Left forelimb (tissue), 1 donor: ENCODE results near the gene PRKD2.

ENCODE experiments used
- DNase-seq: peaks from one replicate; pipeline ENCODE4 v3.0.0-alpha.2; 2018; ENCODE audit warnings: low spot score

Gene PRKD2

DNA sequence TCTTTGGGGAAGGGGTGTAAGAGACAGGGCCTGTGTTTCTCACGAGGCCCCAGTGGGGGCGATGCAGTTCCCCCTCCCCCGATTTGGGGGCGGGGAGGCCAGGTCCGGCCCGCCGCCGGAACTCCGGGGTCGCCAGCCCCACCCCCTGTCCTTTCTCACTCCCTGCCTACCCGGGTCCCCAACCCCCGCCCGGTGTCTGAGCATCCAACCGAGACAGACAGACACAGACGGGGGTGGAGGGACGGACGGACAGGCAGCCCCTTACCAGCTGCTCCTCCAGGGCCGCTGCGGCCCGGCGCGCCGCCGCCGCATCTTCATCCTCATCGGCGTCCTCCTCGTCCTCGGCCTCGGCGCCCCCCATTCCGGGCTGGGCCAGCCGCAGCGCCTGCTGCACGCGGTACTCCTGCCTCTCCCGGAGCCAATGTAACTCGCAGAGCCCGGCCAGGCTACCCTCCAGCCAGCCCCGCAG, 56.3 kb downstream of the PRKD2 start:
- DNase-seq = no peak

DNA sequence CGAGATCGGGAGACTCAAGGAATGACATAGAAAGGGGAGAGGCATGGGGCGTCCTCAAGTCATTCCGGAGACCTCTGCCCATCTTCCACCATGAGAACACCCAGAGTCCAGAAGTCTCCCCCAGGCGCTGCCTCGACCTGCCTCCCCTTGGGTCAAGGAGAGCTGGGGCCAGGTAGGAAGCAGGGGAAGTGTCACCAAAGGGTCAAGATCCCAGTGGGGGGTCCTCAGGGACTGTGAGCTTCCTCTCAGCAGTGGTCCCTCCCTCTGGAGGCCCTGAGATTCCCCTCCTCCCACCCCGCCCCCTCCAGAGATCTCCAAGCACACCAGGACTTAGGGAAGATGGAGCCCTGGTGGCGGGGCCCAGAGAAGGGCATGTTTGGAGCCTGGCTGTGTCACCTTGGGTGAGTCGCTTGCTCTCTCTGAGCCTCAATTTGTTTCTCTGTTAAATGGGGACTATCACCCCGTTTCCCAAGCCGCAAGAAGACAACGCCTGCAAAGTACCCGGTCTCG, 56.9 kb downstream of the PRKD2 start:
- no peak for DNase-seq

GRCh38 chr19:46659151-46660007, 57.5 kb downstream of the PRKD2 start:
- peak; percentile 79 for DNase-seq

DNA sequence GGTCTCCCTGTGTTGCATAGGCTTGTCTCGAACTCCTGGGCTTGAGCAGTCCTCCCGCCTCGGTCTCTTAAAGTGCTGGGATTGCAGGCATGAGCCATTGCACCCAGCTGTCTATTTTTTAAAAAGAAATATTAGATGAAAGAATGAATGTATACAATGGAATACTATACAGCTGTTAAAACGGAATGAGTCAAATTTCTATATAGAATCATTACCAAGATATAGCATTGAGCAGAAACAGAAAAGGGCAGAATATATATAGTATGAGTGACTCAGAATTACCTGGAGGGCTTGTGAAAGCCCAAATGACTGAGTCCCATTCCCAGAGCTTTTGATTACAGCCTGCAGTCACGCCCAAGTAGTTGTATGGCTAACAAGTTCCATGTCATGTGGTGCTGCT, 60.4 kb downstream of the PRKD2 start:
- no peak for DNase-seq

- DNase-seq = no peak
These were observed 62.2 kb downstream of the PRKD2 start for GRCh38 chr19:46654621-46655152.

DNA sequence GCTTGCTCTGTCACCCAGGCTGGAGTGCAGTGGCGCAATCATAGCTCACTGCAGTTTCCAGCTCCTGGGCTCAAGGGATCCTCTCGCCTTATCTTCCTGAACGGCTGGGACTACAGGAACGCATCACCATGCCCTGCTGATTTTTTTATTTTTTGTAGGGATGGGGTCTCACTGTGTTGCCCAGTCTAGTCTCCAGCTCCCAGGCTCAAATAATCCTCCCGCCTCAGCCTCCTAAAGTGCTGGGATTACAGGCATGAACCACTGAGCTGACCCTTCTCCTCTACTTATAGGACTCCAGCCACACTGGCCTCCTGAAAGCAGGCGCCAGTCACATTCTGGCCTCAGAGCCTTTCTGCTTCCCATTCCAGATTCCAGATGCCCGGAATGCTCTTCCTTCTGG, 66.5 kb downstream of the PRKD2 start:
- no peak for DNase-seq

- DNase-seq = no peak
These were observed 67.7 kb downstream of the PRKD2 start for GRCh38 chr19:46648961-46649960.

- no peak for DNase-seq
These were observed 68.6 kb downstream of the PRKD2 start for GRCh38 chr19:46648060-46648960.

- no peak for DNase-seq
These were observed 70.5 kb downstream of the PRKD2 start for GRCh38 chr19:46646402-46646801.

DNA sequence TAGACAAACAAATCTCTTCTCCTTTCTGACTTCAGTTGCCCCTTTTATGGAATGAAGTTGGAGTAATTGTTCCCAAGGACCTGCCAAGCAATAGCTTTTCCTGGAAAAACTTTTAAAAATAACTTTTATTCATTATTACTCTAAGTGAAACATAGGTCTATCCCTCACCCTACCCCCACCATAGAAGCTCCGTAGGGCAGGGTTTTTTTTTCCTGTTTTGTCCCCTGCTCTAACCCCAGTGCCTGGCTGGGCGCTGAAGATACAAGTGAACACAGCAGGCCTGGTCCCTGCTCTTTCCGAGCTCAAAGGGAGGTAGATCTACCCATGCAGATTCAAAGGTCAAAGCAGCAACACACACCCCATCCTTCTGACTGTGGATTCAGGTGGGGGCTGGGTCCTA, 72.2 kb downstream of the PRKD2 start:
- DNase-seq = no peak

- no peak for DNase-seq
These were observed 76.3 kb downstream of the PRKD2 start for GRCh38 chr19:46640656-46641055.

DNA sequence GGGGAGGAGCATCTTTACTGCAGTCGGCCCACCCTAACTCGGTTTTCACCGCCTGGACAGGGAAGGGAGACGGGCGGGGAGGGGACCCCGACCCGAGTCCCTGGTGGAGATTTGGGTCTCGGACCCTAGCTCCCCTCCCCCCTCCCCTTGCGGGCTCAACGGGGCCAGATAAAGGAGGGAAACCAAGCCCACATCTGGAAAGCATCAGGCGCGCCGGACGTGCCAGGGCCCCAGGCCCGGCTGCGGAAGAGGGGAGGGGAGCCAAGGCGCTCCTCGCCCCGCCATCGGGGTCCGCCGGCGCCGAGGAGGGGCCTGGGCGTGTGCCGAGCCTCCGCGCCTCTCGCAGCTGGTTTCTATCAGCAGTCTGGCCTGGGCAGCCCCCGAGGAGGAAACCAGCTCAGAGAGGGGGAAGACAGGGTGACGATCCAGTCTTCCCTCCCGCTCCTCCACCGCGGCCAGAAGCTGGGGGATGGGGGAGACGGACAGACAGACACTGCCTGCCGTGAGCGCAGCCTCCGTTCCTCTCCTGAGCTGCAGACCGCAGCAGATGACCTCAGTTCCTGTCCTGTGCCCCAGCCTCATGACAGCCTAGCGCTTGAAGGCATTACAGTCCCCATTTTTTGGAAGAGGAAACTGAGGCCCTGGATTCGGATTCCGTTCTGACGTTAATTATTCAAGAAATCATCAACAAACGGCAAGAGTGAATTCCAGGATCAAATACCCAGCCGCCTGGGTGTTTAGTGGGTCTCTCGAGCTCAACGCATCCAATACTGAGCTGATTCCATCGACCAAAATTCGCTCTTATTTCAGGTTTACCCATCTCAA, 77.3 kb downstream of the PRKD2 start:
- DNase-seq = peak; percentile 94

DNA sequence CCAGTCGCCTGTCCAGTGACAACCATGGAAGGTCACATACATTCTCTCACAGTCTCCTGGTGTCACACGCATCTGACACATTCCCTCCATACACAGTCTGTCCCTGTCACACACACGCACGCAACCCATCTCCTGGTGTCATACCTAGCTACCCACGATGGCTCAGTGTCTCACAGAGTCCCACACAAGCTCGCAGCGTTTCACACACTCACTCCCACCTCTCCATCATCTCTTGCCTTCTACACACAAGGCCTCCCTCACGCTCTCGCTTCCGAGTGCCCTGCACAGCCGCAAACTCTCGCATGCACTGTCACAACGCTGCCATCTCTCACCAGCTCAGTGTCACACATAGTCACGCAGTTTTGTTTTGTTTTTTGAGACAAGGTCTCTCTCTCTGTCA, 79.7 kb downstream of the PRKD2 start:
- DNase-seq = no peak

- no peak for DNase-seq
These were observed 80.8 kb downstream of the PRKD2 start, which contains the start of gene GNG8 for GRCh38 chr19:46635920-46636761. GNG8 (minus strand) TSS chr19:46636202; CDS start chr19:46634682, 1,520 bp downstream.

- no peak for DNase-seq
These were observed 82.2 kb downstream of the PRKD2 start for GRCh38 chr19:46634656-46635218.

DNA sequence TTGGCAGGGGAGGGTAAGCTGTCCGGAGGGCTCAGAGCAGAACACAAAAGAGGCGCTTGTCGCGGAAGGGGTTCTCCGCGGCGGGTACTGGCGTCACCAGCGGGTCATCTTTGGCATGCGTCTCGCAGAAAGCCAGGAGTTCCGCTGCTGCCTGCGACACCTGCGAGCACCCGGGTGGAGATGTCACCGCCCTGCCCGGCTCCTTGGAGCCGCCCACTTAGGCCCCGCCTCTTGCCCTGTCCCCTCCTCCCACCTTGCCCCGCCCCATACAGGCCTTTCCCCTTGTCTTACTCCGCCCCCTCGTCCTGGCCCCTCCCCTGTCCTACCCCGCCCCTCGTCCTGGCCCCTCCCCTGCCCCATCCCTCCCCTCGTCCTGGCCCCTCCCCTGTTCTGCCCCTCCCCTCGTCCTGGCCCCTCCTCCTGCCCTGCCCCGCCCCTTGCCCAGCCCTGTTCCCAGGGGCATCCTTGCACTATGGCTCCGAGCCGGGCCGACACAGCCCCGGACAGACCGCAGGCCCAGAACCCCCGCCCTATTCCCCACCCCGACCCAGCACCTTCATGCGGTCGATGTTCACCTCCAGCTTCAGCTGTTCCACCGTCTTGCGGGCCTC, 82.8 kb downstream of the PRKD2 start:
- DNase-seq = peak; percentile 84

GRCh38 chr19:46633130-46633529, 83.8 kb downstream of the PRKD2 start:
- no peak for DNase-seq

GRCh38 chr19:46631481-46631880, 85.4 kb downstream of the PRKD2 start:
- DNase-seq = no peak
